ENCODE measurements around the gene CHCHD5.

GRCh38 chr2:112629224-112629623 is 44.8 kb downstream of the CHCHD5 start:
- TF ChIP-seq CTCF (conservative IDR thresholded peaks at IDR 0.05; ENCODE audit: low read depth, low read length): no peak
- no peak for TF ChIP-seq EZH2 (IDR thresholded peaks at IDR 0.05; ENCODE audit: low read length, unreplicated experiment)
- no peak for TF ChIP-seq EZH2phosphoT487 (IDR thresholded peaks at IDR 0.05; ENCODE audit: borderline replicate concordance, low read length)
